ENCODE measurements around the gene CLCN4. TPM values are rescaled to one million over a fixed set of nuclear protein-coding genes. Genes with fewer than 3 reads are reported as not detected.

The CLCN4 gene
- total RNA-seq, 1 donor from 2014 or later = 4.2 TPM

GRCh38 chrX:10166731-10167151, 10.0 kb downstream of the CLCN4 start:
- DNase-seq (ENCODE audit: low read depth) = no peak

GRCh38 chrX:10167573-10167972, 10.8 kb downstream of the CLCN4 start:
- DNase-seq (ENCODE audit: low read depth) = no peak

GRCh38 chrX:10168226-10168625, 11.5 kb downstream of the CLCN4 start:
- peak; percentile 66 for DNase-seq (ENCODE audit: low read depth)

GRCh38 chrX:10169175-10169574, 12.4 kb downstream of the CLCN4 start:
- DNase-seq (ENCODE audit: low read depth) = peak; percentile 58

GRCh38 chrX:10171249-10171648, 14.5 kb downstream of the CLCN4 start:
- no peak for DNase-seq (ENCODE audit: low read depth)

GRCh38 chrX:10172877-10173276, 16.1 kb downstream of the CLCN4 start:
- no peak for DNase-seq (ENCODE audit: low read depth)

GRCh38 chrX:10173331-10173900, 16.6 kb downstream of the CLCN4 start:
- DNase-seq (ENCODE audit: low read depth) = peak; percentile 95

GRCh38 chrX:10174051-10174450, 17.3 kb downstream of the CLCN4 start:
- no peak for DNase-seq (ENCODE audit: low read depth)

- no peak for DNase-seq (ENCODE audit: low read depth)
Observed at GRCh38 chrX:10174810-10175209, 18.0 kb downstream of the CLCN4 start.

- peak; percentile 21 for DNase-seq (ENCODE audit: low read depth)
Observed at GRCh38 chrX:10175319-10175871, 18.6 kb downstream of the CLCN4 start.

GRCh38 chrX:10176121-10177003, 19.6 kb downstream of the CLCN4 start:
- no peak for DNase-seq (ENCODE audit: low read depth)

- no peak for DNase-seq (ENCODE audit: low read depth)
Observed at GRCh38 chrX:10177004-10177396, 20.2 kb downstream of the CLCN4 start.

- DNase-seq (ENCODE audit: low read depth) = no peak
Observed at GRCh38 chrX:10177601-10178000, 20.8 kb downstream of the CLCN4 start.

GRCh38 chrX:10178866-10179463, 22.2 kb downstream of the CLCN4 start:
- no peak for DNase-seq (ENCODE audit: low read depth)

GRCh38 chrX:10183760-10184159, 27.0 kb downstream of the CLCN4 start:
- DNase-seq (ENCODE audit: low read depth) = no peak

- DNase-seq (ENCODE audit: low read depth) = no peak
Observed at GRCh38 chrX:10184411-10184810, 27.6 kb downstream of the CLCN4 start.

- DNase-seq (ENCODE audit: low read depth) = no peak
Observed at GRCh38 chrX:10186355-10186754, 29.6 kb downstream of the CLCN4 start.

GRCh38 chrX:10187421-10187820, 30.6 kb downstream of the CLCN4 start:
- no peak for DNase-seq (ENCODE audit: low read depth)

- DNase-seq (ENCODE audit: low read depth) = peak; percentile 21
Observed at GRCh38 chrX:10189317-10190268, 32.8 kb downstream of the CLCN4 start.

- DNase-seq (ENCODE audit: low read depth) = peak; percentile 73
Observed at GRCh38 chrX:10190367-10190766, 33.6 kb downstream of the CLCN4 start.

GRCh38 chrX:10193587-10193986, 36.8 kb downstream of the CLCN4 start:
- no peak for DNase-seq (ENCODE audit: low read depth)

Data from renal cortical epithelial cell (primary cell).